Activated CD4-positive, alpha-beta T cell treated with anti-CD3 and anti-CD28 coated beads, Interleukin-10, Interleukin-2, amounts not matched to agents 100 ng/mL and 50 ng/mL, durations not matched to agents 16 hours and 8 hours (primary cell): Measurements from ENCODE around the gene PPME1.

Experiments
- DNase-seq: peaks from one replicate; pipeline ENCODE4 v3.0.0-alpha.2; 2020

The PPME1 gene

DNA sequence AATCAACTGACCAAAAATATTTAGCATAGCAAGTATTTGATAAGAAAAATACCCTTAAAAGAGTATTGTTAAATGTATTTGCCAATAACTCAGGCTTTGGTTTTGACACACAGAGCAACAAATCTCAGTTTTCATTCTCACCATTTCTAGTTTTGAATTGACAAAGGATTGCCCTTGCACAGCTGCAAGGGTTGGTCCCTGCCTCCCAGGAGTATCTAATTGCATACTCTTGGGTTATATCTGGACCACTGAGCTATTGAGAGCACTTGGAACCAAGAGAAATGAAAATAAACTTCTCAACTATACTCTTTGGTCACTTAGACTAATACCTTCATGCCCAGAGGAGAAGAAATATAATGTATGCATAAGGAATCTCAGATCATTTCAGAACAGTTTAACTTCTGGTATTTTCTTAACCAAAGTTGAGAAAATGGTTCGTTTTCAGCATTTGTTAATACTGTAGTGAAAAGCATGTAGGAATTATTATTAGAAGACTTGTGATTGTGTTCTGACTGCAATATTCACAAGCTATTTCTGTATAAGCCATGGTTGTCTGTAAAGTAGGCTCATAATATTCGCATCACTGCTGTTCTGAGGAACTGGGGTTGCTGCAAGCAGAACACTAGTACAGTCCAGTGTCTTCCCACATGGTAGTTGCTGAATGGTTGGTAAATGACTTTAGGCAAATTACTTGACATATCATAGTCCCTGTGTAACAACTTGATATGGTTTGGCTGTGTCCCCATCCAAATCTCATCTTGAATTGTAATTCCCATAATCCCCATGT is 8.2 kb upstream of the PPME1 start:
- peak; percentile 62 for DNase-seq

DNA sequence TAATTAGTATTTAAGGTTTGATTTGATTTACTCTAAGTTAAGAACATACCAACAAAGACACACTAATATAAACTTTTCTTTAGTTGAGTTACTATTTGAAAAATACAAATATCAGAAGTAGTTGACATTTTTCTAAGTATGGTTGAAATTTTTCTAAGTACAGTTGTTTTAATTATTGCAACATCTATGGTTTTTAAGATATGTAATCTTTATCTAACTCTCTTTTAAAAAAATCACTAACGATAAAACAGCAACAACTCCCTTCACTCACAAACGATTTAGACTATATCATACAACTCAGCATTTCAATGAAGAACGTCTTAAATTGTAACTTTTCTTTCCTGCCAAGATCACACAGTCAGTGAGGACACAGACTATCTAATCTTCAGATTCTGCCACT is 2.3 kb upstream of the PPME1 start:
- no peak for DNase-seq

DNA sequence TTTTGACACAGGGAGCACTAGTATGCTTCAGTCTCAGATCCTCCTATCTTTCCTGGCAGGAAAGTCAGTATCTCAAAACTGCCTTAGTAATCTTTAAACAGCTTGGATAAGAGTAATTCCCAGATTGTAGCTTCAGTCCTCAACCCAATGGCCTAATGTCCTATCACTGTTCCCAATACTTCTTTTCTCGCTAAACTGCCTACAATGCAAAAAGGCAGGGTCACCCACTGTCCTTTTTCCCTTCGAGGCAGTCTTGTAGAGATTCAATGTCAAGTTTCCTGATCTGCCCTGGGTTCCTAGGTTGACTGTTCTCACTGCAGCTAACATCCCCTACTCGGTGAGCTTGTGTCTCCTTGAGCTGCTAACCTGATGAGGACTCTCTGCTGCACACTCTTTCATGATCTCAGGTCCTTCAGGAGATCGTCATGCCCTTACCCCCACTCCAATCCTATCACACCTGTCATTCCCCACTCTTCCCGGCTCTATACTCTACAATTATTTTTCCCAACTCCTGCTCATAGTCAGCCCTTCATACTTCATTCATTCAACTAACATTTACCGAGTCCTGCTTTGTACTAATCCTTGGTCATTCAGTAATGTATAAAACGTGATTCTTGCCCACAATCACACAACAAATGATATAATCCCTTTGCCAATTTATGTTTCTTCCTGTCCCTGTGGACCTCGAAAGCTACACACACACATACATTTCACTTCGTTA is 1.2 kb upstream of the PPME1 start:
- peak; percentile 11 for DNase-seq

GRCh38 chr11:74171630-74171968 is 510 bp downstream of the PPME1 start:
- no peak for DNase-seq

DNA sequence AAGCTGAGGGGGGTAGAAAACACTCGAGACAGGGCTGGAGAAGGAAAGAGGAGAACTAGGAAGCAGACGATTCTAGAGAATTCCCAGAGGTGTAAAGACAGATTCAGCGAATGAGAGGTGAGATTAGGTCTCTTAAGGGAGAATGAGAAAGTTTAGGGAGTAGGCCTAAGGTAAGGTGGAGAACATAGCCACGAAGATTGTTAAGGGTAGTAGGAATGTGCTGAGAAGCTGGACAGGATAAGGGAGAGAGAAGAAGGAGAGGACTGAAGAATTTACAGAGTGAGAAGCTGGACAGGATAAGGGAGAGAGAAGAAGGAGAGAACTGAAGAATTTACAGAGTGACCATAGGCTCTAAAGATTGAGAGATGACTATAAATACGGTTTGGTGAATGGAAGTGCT is 908 bp downstream of the PPME1 start:
- DNase-seq: no peak

DNA sequence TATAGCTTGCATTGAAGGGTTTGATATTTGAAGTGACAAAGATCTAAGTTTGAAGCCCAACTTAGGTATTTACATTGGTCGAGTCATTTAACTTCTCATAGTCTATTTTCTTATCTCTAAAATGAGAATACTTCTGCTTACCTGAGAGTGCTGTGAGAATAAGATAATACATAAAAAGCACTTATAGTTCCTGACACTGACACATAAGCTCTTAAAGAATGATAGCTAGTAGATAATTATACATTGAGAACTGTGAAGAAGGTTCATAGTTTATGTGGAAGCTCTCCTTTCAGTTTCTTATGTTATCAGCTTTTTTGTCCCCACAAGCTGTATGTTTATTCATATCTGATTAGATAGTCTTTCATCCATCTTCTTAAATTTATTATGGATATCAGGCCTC is 4.8 kb downstream of the PPME1 start:
- no peak for DNase-seq

- peak; percentile 45 for DNase-seq
These were observed 8.4 kb downstream of the PPME1 start for GRCh38 chr11:74179234-74180052.

- no peak for DNase-seq
These were observed 11.5 kb downstream of the PPME1 start for GRCh38 chr11:74182635-74183034.

DNA sequence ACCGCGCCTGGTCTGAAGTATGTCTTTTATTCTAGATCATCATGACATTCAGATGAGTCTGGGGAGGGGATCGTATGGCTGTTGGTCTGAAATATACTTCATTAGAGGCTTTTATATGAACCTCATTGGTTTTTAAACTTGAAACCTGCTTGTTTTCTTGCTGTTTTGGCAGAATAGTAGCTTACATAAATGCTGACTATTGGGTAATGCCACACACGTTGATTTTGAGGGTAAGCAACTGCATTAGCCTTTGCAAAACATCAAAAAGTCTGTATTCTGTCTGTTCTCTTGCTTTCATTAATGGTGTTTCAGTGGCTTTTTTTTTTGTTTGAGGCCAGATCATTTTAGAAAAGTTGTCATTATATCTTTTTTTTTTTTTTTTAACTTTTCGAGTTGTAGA is 14.2 kb downstream of the PPME1 start:
- DNase-seq: no peak

DNA sequence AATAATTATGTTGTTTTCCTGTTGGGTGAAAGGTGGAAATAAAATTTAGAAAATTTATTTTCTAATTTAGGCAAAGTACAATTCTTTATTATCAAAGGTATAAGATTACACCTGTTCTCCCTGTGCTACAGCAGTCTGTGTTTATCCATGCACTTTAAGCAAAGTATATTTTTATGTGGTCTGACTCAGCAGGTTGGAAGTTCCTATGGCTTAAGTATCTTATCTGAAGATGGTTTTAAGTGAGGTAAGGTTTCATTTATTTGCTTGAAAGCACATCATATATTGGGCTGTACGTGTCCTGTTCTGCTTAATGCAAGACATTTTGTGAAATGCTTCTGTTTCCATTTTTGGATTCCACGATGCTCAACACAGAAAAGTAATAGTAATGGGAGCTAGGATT is 14.6 kb downstream of the PPME1 start:
- DNase-seq: no peak

DNA sequence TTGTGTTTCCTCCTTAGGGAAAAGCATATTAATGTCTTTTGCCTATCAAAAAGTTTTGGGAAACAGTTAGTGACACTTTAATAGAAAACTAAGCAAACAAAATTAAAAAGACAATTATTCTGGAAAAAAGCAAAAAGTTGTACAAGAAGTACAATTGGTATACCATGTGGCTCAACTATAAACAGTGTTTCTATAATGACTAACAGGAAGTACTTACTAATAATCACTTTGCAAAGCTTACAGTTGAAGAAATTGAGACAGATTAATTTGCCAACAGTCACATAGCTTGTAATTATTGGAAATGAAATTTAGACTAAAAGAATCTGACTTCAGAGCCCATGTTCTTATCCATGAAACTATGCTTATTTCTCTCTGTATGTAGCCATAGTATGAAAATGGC is 24.7 kb downstream of the PPME1 start:
- no peak for DNase-seq

GRCh38 chr11:74196781-74197486 is 25.8 kb downstream of the PPME1 start:
- no peak for DNase-seq

GRCh38 chr11:74203966-74204365 is 32.9 kb downstream of the PPME1 start:
- no peak for DNase-seq

GRCh38 chr11:74204701-74205100 is 33.6 kb downstream of the PPME1 start:
- DNase-seq: peak; percentile 19

DNA sequence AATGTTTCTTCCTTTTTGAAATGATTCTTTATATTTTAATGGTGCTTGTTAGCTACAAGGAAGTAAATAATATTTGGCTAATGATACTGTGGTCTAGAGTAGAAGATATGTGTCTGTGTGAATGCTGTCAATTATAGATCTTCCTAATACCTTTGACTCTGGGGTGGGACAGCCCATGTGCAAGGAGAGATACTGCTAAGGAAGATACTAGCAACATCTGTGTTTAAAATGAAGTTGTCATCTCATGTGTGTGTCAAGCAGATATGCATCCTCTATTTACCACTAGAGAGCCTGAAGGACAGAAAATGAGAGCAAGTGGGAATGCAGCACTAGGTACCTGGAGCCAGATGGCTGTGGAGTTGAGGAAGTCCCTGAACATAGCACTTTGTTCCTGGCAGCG is 34.1 kb downstream of the PPME1 start:
- DNase-seq: no peak

- no peak for DNase-seq
These were observed 35.7 kb downstream of the PPME1 start for GRCh38 chr11:74206746-74207145.

DNA sequence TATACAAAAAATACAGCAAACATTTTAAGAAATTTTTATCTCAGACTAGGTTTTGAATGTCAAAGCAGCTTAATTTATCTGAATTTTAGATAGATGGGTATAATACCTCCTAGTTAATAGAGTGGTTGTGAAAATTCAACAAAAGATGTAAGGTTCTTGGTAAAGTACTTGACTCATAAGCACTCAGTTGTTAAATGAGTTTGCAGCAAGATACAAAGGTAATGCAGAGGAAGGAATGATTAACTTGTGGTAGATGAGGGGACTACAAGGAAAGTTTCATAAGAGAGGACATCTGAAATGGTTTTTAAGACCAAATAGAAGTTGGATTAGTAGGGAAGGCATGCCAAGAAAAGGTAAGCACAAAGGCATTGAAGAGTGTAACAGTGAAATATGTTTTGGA is 37.4 kb downstream of the PPME1 start:
- peak; percentile 18 for DNase-seq

DNA sequence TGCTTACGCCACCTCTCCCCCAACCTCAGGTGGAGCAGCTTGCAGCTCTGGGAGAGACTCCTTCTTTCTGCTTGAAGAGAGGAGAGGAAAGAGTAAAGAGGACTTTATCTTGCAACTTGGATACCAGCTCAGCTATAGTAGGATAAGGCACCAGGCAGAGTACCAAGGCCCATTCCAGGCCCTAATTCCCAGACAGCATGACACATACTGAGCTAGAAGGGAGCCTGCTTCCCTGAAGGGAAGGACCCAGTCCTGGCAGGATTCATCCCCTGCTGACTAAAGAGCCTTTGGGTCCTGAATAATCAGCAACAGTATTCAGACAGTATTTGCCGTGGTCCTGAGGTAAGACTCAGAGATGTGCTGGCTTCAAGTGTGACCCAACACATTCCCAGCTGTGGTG is 41.4 kb downstream of the PPME1 start:
- no peak for DNase-seq

GRCh38 chr11:74220376-74220775 is 49.3 kb downstream of the PPME1 start:
- DNase-seq: no peak

- no peak for DNase-seq
These were observed 50.7 kb downstream of the PPME1 start for GRCh38 chr11:74221816-74222215.

GRCh38 chr11:74225565-74225964 is 54.5 kb downstream of the PPME1 start:
- DNase-seq: no peak

- DNase-seq: no peak
These were observed 55.8 kb downstream of the PPME1 start for GRCh38 chr11:74226907-74227306.

DNA sequence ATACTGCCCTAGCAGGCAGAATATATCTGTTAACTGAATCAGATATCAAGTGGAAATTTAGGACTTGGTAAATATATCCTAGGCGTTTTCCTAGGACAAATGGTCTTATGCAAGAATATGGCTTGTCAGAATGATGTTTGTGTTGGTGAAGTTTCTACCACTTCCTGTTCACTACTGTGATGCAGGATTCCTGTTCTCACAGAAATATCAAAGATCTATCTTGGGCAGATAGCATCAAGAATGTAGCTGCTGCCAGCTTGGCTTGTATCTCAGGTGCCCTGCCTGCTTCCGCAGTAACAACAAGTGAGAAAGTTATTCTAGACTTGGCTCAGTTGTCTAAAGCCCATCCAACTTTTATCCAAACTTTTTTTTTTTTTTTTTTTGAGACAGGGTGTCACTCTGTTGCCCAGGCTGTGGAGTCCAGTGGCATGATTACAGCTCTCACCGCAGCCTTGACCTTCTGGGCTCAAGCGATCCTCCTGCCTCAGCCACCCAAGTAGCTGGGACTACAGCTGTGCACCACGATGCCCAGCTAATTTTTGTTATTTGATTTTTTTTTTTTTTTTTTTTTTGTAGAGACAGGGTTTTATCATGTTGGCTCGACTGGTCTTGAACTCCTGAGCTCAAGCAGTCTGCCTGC is 61.3 kb downstream of the PPME1 start:
- DNase-seq: peak; percentile 9
